Fibroblast of mammary gland (primary cell): ENCODE results near the gene COL2A1.

Source experiments
- DNase-seq: peaks from one replicate; pipeline ENCODE4 v3.0.0-alpha.2; 2010; ENCODE audit warnings: low read depth
- H3K4me3 ChIP-seq: 2 replicates; pipeline ENCODE4 v1.5.1; 2011; ENCODE audit warnings: low read depth, mild to moderate bottlenecking, low read length, moderate library complexity; ENCODE audit not compliant: control insufficient read depth
- TF ChIP-seq, protein P1 (sequence below): conservative IDR thresholded peaks from 2 replicates; pipeline ENCODE4 v1.5.1; 2011; ENCODE audit warnings: low read depth, low read length, inconsistent platforms; ENCODE audit not compliant: control insufficient read depth, insufficient read depth

Gene COL2A1

DNA sequence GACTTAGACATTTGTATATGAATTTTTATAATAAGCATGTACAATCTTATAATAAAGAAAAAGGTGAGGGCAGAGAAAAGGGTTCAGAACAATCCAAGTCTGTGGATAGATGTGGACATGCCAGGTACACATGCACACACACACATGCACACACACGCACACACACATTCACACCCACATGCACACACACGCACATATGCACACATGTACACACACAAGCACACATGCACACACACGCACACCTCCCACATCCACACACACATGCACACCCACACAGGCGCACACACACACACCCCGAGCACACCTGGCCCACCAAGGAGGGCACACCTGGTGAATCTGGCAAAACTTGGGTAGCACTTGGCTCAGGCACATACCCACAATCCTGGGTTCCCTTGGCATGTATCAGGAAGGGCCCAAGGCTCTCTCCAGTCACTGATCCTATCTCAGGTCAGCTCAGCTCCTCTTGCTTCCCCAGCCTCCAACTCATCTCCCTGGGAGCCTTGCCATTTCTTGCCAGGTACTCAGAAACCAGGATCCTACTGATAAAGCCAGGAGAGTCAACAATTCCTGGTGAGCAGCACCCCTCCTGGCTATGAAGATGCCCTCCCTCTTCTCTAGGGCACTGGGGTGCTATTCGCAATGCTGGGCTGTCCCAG, 59.5 kb downstream of the COL2A1 start:
- DNase-seq, result no peak
- TF ChIP-seq, protein P1, sequence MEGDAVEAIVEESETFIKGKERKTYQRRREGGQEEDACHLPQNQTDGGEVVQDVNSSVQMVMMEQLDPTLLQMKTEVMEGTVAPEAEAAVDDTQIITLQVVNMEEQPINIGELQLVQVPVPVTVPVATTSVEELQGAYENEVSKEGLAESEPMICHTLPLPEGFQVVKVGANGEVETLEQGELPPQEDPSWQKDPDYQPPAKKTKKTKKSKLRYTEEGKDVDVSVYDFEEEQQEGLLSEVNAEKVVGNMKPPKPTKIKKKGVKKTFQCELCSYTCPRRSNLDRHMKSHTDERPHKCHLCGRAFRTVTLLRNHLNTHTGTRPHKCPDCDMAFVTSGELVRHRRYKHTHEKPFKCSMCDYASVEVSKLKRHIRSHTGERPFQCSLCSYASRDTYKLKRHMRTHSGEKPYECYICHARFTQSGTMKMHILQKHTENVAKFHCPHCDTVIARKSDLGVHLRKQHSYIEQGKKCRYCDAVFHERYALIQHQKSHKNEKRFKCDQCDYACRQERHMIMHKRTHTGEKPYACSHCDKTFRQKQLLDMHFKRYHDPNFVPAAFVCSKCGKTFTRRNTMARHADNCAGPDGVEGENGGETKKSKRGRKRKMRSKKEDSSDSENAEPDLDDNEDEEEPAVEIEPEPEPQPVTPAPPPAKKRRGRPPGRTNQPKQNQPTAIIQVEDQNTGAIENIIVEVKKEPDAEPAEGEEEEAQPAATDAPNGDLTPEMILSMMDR, result no peak
- no peak overlapping the region for H3K4me3 ChIP-seq

GRCh38 chr12:47943623-47944340, 60.5 kb downstream of the COL2A1 start:
- H3K4me3 ChIP-seq, result no peak overlapping the region
- DNase-seq, result no peak
- TF ChIP-seq, protein P1, result no peak

DNA sequence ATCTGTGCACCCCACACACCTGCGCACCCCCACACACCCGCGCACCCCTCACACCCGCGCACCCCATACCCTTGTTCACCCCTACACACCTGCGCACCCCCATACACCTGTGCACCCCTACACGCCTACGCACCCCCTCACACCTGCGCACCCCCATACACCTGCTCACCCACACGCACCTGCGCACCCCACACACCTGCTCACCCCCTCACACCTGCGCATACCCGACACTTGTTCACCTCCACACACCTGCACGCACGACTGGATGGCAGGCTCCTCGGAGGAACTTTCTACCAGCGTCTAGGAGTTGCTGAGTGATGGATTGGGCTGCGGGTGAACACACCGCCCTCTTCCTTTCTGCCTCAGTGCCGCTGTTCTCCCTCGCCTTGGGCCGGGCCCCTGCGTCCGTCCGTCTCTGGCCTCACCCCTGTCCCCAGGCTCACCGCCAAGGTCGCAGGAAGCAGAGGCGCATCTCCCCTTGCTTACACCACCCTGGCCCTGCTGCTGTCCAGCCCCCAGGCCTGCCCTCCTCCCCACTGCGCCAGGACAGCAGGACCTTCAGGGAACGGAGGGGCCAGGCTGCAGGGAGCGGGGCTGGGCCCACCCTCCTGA, 61.6 kb downstream of the COL2A1 start:
- no peak for DNase-seq
- TF ChIP-seq, protein P1, result no peak
- no peak overlapping the region for H3K4me3 ChIP-seq

- TF ChIP-seq, protein P1, result no peak
- DNase-seq, result no peak
- H3K4me3 ChIP-seq, result no peak overlapping the region
These were observed 62.2 kb downstream of the COL2A1 start for GRCh38 chr12:47941871-47942613.

DNA sequence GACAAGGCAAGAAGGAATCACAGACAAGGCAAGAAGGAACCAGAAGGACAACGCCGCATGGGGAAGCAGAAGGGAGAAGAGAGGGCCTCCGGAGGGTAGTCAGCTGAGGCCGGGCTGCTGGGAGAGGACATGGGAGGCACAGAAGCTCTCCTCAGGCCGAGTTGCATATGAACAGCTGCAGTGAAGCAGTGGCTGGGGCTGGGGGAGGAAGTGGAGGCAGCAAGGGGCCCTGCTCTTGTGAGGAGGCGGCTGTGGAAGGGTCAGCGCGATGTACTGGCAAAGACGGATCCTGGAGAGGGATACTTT, 62.8 kb downstream of the COL2A1 start:
- no peak overlapping the region for H3K4me3 ChIP-seq
- TF ChIP-seq, protein P1, result no peak
- no peak for DNase-seq

DNA sequence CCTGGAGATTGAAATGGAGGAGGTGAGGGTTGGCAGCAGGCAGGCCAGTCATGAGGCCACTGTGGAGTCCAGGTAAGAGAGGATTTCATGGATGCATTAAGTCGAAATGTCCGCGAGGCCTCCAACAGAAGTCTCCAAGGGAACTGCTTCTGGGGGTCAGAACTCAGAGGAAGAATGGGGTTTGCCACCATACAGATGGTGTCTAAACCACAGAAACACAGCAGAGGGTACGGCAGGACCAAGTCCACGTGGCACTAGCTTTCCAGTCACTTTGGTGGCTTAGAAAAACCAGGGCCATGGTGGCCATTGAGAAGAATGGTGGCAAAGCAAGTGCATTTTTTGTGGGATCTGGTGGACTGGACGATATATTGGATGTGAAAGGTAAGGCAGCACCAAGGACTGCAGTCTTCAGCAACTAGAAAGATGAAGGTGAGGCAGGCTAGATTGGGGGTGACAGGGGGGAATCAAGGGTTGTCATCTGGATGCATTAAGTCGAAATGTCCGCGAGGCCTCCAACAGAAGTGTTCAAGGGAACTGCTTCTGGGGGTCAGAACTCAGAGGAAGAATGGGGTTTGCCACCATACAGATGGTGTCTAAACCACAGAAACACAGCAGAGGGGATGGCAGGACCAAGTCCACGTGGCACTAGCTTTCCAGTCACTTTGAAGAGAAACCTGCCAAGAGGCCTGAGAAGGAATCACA, 63.4 kb downstream of the COL2A1 start:
- no peak for DNase-seq
- TF ChIP-seq, protein P1, result no peak

More for the DNA sequence above, 63.4 kb downstream of the COL2A1 start:
- no peak overlapping the region for H3K4me3 ChIP-seq
